CD14-positive monocyte (primary cell): ENCODE measurements around the gene ZDHHC14. TPM values are rescaled to one million over a fixed set of nuclear protein-coding genes. Genes with fewer than 3 reads are reported as not detected.
"Not testable (repeated sequence)": the region's sequence is repeated elsewhere in the genome, so short reads cannot be mapped to it uniquely, and the experiment has no call there.

Experiments used
- DNase-seq, 3 donors: peaks; one replicate each; pipeline ENCODE4 v3.0.0-alpha.2; 2011 to 2022
- H2AFZ ChIP-seq: 2 replicates; pipeline ENCODE4 v1.6.0; 2012; ENCODE audit warnings: mild to moderate bottlenecking, low read depth, low read length, inconsistent platforms; ENCODE audit not compliant: insufficient read depth, poor library complexity, severe bottlenecking
- H3K27ac ChIP-seq, 2 donors: 1 replicate in 1 of 2; 2 replicates in 1 of 2; pipeline ENCODE4 v1.5.1; 2012 to 2013; ENCODE audit warnings: low read length in 2 of 2, control low read depth in 1 of 2, inconsistent platforms in 1 of 2, low read depth in 1 of 2, mild to moderate bottlenecking in 1 of 2
- H3K27me3 ChIP-seq, 2 donors: one replicate each; pipeline versions ENCODE4 v1.6.0 to v1.6.1; 2011 to 2013; ENCODE audit warnings: low read length in 2 of 2; ENCODE audit not compliant: control insufficient read depth in 2 of 2, insufficient read depth in 2 of 2
- H3K36me3 ChIP-seq, 2 donors: replicated peaks in 1 of 2; 1 replicate in 1 of 2; 2 replicates in 1 of 2; pipeline versions ENCODE4 v1.5.1 to v1.6.1; 2012 to 2013; ENCODE audit warnings: low read length in 2 of 2, control low read depth in 1 of 2, inconsistent platforms in 1 of 2, mild to moderate bottlenecking in 1 of 2; ENCODE audit not compliant: insufficient read depth in 2 of 2, control insufficient read depth in 1 of 2
- H3K4me1 ChIP-seq, 2 donors: 1 replicate in 1 of 2; 2 replicates in 1 of 2; pipeline versions ENCODE4 v1.5.1 to v1.6.1; 2012 to 2013; ENCODE audit warnings: low read length in 2 of 2, control low read depth in 1 of 2, inconsistent platforms in 1 of 2, mild to moderate bottlenecking in 1 of 2, moderate library complexity in 1 of 2; ENCODE audit not compliant: insufficient read depth in 2 of 2, control insufficient read depth in 1 of 2
- H3K4me2 ChIP-seq: replicated peaks from 2 replicates; pipeline ENCODE3; 2012; ENCODE audit warnings: low read length, moderate library complexity, mild to moderate bottlenecking; ENCODE audit not compliant: poor library complexity, severe bottlenecking; ENCODE audit errors: extremely low read depth
- H3K4me3 ChIP-seq, 3 experiments: fragments of 200-600 bp in 1 of 3; sonication (generic) in 1 of 3; replicated peaks in 1 of 3; 1 replicate in 2 of 3; 2 replicates in 1 of 3; pipeline ENCODE4 v1.5.1; 2011 to 2013; ENCODE audit warnings: low read length in 3 of 3, mild to moderate bottlenecking in 3 of 3, control low read depth in 2 of 3, low read depth in 2 of 3, inconsistent platforms in 1 of 3, moderate library complexity in 1 of 3
- H3K79me2 ChIP-seq: 2 replicates; pipeline ENCODE4 v1.6.0; 2012; ENCODE audit warnings: mild to moderate bottlenecking, control low read depth, inconsistent platforms, low read length, moderate library complexity; ENCODE audit not compliant: insufficient read depth
- H3K9ac ChIP-seq: 2 replicates; pipeline ENCODE4 v1.6.0; 2017; ENCODE audit warnings: low read length, mild to moderate bottlenecking; ENCODE audit not compliant: insufficient read depth, poor library complexity, severe bottlenecking
- H3K9me3 ChIP-seq, 2 donors: replicated peaks in 1 of 2; 1 replicate in 1 of 2; 2 replicates in 1 of 2; pipeline versions ENCODE4 v1.5.1 to v1.6.1; 2012 to 2013; ENCODE audit warnings: low read length in 2 of 2, control low read depth in 1 of 2; ENCODE audit not compliant: control insufficient read depth in 1 of 2, insufficient read depth in 1 of 2
- H4K20me1 ChIP-seq: 2 replicates; pipeline ENCODE4 v1.6.0; 2012; ENCODE audit warnings: mild to moderate bottlenecking, low read length, control low read depth, moderate library complexity; ENCODE audit not compliant: insufficient read depth
- H3K27ac Mint-ChIP-seq, 7 donors: one replicate each; pipeline ENCODE4 v1.8.0; 2020; ENCODE audit warnings: mild to moderate bottlenecking in 7 of 7, mixed read lengths in 7 of 7, moderate library complexity in 6 of 7, inconsistent platforms in 2 of 7
- H3K27me3 Mint-ChIP-seq, 3 donors: one replicate each; pipeline ENCODE4 v1.8.0; 2021 to 2022; ENCODE audit warnings: low read depth in 3 of 3, mild to moderate bottlenecking in 3 of 3, mixed read lengths in 3 of 3, moderate library complexity in 3 of 3, inconsistent platforms in 1 of 3
- H3K36me3 Mint-ChIP-seq, 2 donors: one replicate each; pipeline ENCODE4 v1.8.0; 2020; ENCODE audit warnings: mixed read lengths in 2 of 2, inconsistent platforms in 1 of 2, mild to moderate bottlenecking in 1 of 2
- H3K4me1 Mint-ChIP-seq: one replicate; pipeline ENCODE4 v1.8.0; 2020; ENCODE audit warnings: mild to moderate bottlenecking, mixed read lengths
- H3K4me3 Mint-ChIP-seq, 2 donors: one replicate each; pipeline ENCODE4 v1.8.0; 2020; ENCODE audit warnings: mild to moderate bottlenecking in 2 of 2, mixed read lengths in 2 of 2, moderate library complexity in 1 of 2
- H3K9me3 Mint-ChIP-seq, 7 donors: one replicate each; pipeline ENCODE4 v1.8.0; 2020 to 2022; ENCODE audit warnings: mixed read lengths in 7 of 7, mild to moderate bottlenecking in 6 of 7, moderate library complexity in 6 of 7, inconsistent platforms in 2 of 7
- WGBS: methylation state at CpG from one replicate; pipeline ENCODE4 v1.1.5; 2013; ENCODE audit warnings: missing lambda C conversion rate; ENCODE audit not compliant: insufficient coverage; 5-methylcytosine and 5-hydroxymethylcytosine counted together
- intact Hi-C, 2 donors: fragments of 100-400 bp; cut with micrococcal nuclease; formaldehyde crosslinking; loops; one replicate each; pipeline versions ENCODE4 v1.15.0 to v1.15.1; 2023
- polyA plus RNA-seq, 3 donors: library from polyadenylated mRNA; depleted of rRNA in 1 of 3; unstranded in 2 of 3; stranded (reverse) in 1 of 3; fragments of 300-500 nt in 2 of 3; fragments of >200 nt in 1 of 3; fragmentation: Illumina TruSeq in 2 of 3; gene quantifications; 1 replicate in 2 of 3; 2 replicates in 1 of 3; pipeline ENCODE4 v1.2.3, GENCODE V29; 2012 to 2021
- TF ChIP-seq, protein P1 (sequence below): fragments of 200-600 bp; IDR thresholded peaks from one replicate; pipeline ENCODE4 v1.8.0; 2022; ENCODE audit warnings: antibody characterized with exemption, mild to moderate bottlenecking

The ZDHHC14 gene
- polyA plus RNA-seq, 3 donors: 0.30 to 1.7 (median 0.93) TPM

DNA sequence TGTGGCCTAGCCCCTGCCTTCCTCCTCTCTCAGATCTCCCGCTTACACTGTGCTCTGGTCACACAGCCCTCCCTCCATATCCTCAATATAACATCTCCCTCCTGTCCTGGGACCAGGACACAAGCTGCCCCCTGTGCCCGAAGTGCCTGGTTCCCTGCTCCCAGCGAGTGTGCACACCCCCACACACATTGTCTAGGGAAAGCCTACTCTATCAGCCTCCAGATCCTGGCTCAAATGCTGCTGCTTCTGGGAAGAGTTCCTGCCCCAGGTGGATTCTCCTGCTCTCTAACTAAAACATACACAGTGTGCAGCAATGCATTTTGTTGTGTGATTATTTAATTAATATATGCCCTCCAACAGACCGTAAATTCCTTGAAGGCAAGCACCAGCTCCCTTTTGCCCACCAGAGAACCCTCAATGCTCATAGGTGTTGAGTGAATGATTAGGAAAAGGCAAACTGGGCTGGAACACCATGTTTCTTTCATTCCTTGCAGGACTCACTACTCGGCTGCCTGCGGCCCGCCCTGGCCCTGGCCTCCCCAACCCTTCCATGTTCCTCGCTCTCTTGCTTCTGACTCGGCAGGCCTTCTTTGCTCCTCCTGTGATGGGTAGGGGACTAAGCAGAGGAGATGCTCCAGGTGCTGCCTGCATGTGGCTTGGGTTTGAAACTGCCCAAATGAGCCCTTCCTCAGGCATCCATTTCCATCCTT is 194.6 kb downstream of the ZDHHC14 start:
- peaks cover 0 to 2% of the 10 kb centered on the region in 2 donors for H3K36me3 Mint-ChIP-seq
- no peaks in the 10 kb centered on the region for H3K27me3 ChIP-seq
- H3K27me3 Mint-ChIP-seq: no peaks in the 10 kb centered on the region
- H4K20me1 ChIP-seq: no peaks in the 10 kb centered on the region
- TF ChIP-seq, protein P1, sequence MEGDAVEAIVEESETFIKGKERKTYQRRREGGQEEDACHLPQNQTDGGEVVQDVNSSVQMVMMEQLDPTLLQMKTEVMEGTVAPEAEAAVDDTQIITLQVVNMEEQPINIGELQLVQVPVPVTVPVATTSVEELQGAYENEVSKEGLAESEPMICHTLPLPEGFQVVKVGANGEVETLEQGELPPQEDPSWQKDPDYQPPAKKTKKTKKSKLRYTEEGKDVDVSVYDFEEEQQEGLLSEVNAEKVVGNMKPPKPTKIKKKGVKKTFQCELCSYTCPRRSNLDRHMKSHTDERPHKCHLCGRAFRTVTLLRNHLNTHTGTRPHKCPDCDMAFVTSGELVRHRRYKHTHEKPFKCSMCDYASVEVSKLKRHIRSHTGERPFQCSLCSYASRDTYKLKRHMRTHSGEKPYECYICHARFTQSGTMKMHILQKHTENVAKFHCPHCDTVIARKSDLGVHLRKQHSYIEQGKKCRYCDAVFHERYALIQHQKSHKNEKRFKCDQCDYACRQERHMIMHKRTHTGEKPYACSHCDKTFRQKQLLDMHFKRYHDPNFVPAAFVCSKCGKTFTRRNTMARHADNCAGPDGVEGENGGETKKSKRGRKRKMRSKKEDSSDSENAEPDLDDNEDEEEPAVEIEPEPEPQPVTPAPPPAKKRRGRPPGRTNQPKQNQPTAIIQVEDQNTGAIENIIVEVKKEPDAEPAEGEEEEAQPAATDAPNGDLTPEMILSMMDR: no peak
- H3K27ac Mint-ChIP-seq: no peak overlapping the region
- 84% methylated on average over 3 of the region's 9 CpGs for WGBS
- no peak overlapping the region for H3K4me3 ChIP-seq
- no peak overlapping the region for H3K4me2 ChIP-seq
- H3K4me3 Mint-ChIP-seq: no peak overlapping the region
- no peaks in the 10 kb centered on the region for H3K79me2 ChIP-seq
- DNase-seq: no peak
- peaks cover 0 to 2% (median 0%) of the 10 kb centered on the region in 7 donors for H3K9me3 Mint-ChIP-seq
- no peak overlapping the region for H3K27ac ChIP-seq
- H2AFZ ChIP-seq: no peak overlapping the region
- intact Hi-C loops: no loop called here
- H3K36me3 ChIP-seq: no peaks in the 10 kb centered on the region
- H3K9ac ChIP-seq: no peak overlapping the region
- no peaks in the 10 kb centered on the region for H3K4me1 ChIP-seq
- no peaks in the 10 kb centered on the region for H3K9me3 ChIP-seq
- H3K4me1 Mint-ChIP-seq: peaks cover 4% of the 10 kb centered on the region

DNA sequence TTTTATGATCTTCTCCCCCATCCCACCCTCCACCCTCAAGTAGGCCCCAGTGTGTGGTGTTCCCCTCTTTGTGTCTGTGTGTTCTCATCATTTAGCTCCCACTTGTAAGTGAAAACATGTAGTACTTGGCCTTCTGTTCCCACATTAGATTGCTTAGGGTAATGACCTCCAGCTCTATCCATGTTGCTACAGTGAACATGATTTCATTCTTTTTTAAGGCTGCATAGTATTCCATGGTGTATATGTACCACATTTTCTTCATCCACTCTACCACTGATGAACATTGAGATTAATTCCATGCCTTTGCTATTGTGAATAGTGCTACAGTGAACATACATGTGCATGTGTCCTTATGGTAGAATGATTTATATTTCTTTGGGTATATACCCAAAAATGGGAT is 196.0 kb downstream of the ZDHHC14 start:
- H4K20me1 ChIP-seq, H3K36me3 ChIP-seq, H3K27ac Mint-ChIP-seq, intact Hi-C loops, H3K9ac ChIP-seq, H3K27ac ChIP-seq, H3K4me3 ChIP-seq, H3K36me3 Mint-ChIP-seq, H3K27me3 ChIP-seq, H3K4me1 ChIP-seq, H3K27me3 Mint-ChIP-seq, H3K4me2 ChIP-seq, H3K9me3 Mint-ChIP-seq, H3K4me1 Mint-ChIP-seq, H2AFZ ChIP-seq, H3K79me2 ChIP-seq, DNase-seq, H3K9me3 ChIP-seq, H3K4me3 Mint-ChIP-seq: not testable (repeated sequence)

DNA sequence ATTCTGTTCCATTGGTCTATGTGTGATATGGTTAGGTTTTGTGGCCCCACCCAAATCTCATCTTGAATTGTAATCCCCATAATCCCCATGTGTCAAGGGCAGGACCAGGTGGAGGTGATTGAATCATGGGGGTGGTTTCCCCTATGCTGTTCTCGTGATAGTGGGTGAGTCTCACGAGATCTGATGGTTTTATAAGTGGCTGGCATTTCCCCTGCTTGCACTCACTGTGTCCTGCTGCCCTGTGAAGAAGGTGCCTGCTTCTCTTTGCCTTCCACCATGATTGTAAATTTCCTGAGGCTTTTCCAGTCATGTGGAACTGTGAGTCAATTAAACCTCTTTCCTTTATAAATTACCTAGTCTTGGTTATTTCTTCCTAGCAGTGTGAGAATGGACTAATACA is 197.5 kb downstream of the ZDHHC14 start:
- H3K27ac Mint-ChIP-seq, H3K9me3 Mint-ChIP-seq, H3K36me3 Mint-ChIP-seq, H3K9ac ChIP-seq, H3K4me1 ChIP-seq, H3K4me3 Mint-ChIP-seq, H4K20me1 ChIP-seq, DNase-seq, H3K27me3 Mint-ChIP-seq, H3K4me2 ChIP-seq, H3K36me3 ChIP-seq, H3K27ac ChIP-seq, H3K27me3 ChIP-seq, intact Hi-C loops, H3K4me1 Mint-ChIP-seq, H3K9me3 ChIP-seq, H3K4me3 ChIP-seq, H2AFZ ChIP-seq, H3K79me2 ChIP-seq: not testable (repeated sequence)
- WGBS: no CpG with 5 or more reads among the region's 2 CpGs
